IMR-90 (cell line): Measurements from ENCODE around the gene ZNF446. TPM values are rescaled to one million over a fixed set of nuclear protein-coding genes. Genes with fewer than 3 reads are reported as not detected.

Experiments
- ATAC-seq: fragments of 200-7000 bp; cut with Tn5 transposase; 2 replicates; pipeline ENCODE4 v1.9.1; 2020; ENCODE audit warnings: low read depth, mild to moderate bottlenecking, moderate library complexity
- BruUV-seq: library from RNA; stranded (reverse); fragments of 400-500 nt; replicated peaks from 2 replicates; lab custom pipeline; 2021; lab: Mats Ljungman, UMichigan
- CTCF ChIA-PET: fragments of 300-600 bp; formaldehyde crosslinking; extraction: SDS; loops from one replicate; lab custom pipeline; 2021; ENCODE audit warnings: antibody characterized with exemption; lab: Yijun Ruan, JAX
- POLR2A ChIA-PET: fragments of 300-600 bp; sonication (Branson Sonifier 250); formaldehyde crosslinking; loops from one replicate; lab custom pipeline; 2022; ENCODE audit warnings: antibody characterized with exemption; ENCODE audit not compliant: unreplicated experiment; lab: Charles Lee
- DNase-seq: peaks from one replicate; pipeline ENCODE4 v3.0.0; 2013
- H2AFZ ChIP-seq: replicated peaks from 2 replicates; pipeline ENCODE3; 2013; ENCODE audit warnings: low read length, mild to moderate bottlenecking; ENCODE audit not compliant: poor library complexity
- H2AK5ac ChIP-seq: 2 replicates; pipeline ENCODE4 v1.6.1; 2013; ENCODE audit warnings: low read depth, low read length, inconsistent platforms
- H2AK9ac ChIP-seq: replicated peaks from 2 replicates; pipeline ENCODE3; 2013; ENCODE audit warnings: mild to moderate bottlenecking, low read depth, low read length, moderate library complexity; ENCODE audit not compliant: poor library complexity
- H2BK120ac ChIP-seq: 2 replicates; pipeline ENCODE4 v1.6.1; 2013; ENCODE audit warnings: low read depth, low read length, inconsistent platforms
- H2BK15ac ChIP-seq: 3 replicates; pipeline ENCODE4 v1.6.1; 2013; ENCODE audit warnings: low read depth, low read length, inconsistent platforms
- H2BK20ac ChIP-seq: 2 replicates; pipeline ENCODE4 v1.6.1; 2013; ENCODE audit warnings: low read depth, mild to moderate bottlenecking, inconsistent platforms, low read length, moderate library complexity
- H2BK5ac ChIP-seq: 2 replicates; pipeline ENCODE4 v1.6.1; 2013; ENCODE audit warnings: mild to moderate bottlenecking, low read depth, low read length, inconsistent platforms; ENCODE audit not compliant: poor library complexity, severe bottlenecking
- H3K14ac ChIP-seq: replicated peaks from 2 replicates; pipeline ENCODE4 v1.6.1; 2013; ENCODE audit warnings: low read depth, low read length, inconsistent platforms
- H3K18ac ChIP-seq: 2 replicates; pipeline ENCODE4 v1.6.1; 2013; ENCODE audit warnings: low read depth, low read length, control low read depth
- H3K23ac ChIP-seq: 2 replicates; pipeline ENCODE4 v1.6.1; 2013; ENCODE audit warnings: low read depth, low read length, inconsistent platforms
- H3K27ac ChIP-seq: 2 replicates; pipeline ENCODE4 v1.5.1; 2013; ENCODE audit warnings: mild to moderate bottlenecking, control low read depth, low read length; ENCODE audit not compliant: insufficient read depth
- H3K27me3 ChIP-seq: 2 replicates; pipeline ENCODE4 v1.6.1; 2013; ENCODE audit warnings: low read length; ENCODE audit not compliant: control insufficient read depth, insufficient read depth
- H3K36me3 ChIP-seq: 2 replicates; pipeline ENCODE4 v1.6.1; 2013; ENCODE audit warnings: low read length, mixed read lengths; ENCODE audit not compliant: control insufficient read depth, insufficient read depth
- H3K4ac ChIP-seq: 2 replicates; pipeline ENCODE4 v1.6.1; 2013; ENCODE audit warnings: low read depth, low read length, inconsistent platforms
- H3K4me1 ChIP-seq: 2 replicates; pipeline ENCODE4 v1.6.1; 2013; ENCODE audit warnings: low read length, mixed read lengths; ENCODE audit not compliant: control insufficient read depth, insufficient read depth
- H3K4me2 ChIP-seq: 2 replicates; pipeline ENCODE4 v1.6.1; 2013; ENCODE audit warnings: low read depth, mild to moderate bottlenecking, control low read depth, low read length, moderate library complexity
- H3K4me3 ChIP-seq: 2 replicates; pipeline ENCODE4 v1.5.1; 2013; ENCODE audit warnings: low read depth, mild to moderate bottlenecking, control low read depth, low read length, moderate library complexity; ENCODE audit not compliant: insufficient read depth
- H3K56ac ChIP-seq: 2 replicates; pipeline ENCODE4 v1.6.1; 2013; ENCODE audit warnings: low read length, inconsistent platforms; ENCODE audit not compliant: insufficient read depth; ENCODE audit errors: extremely low read depth
- H3K79me1 ChIP-seq, 2 experiments: 2 replicates each; pipeline ENCODE4 v1.6.1; 2013; ENCODE audit warnings: low read length in 2 of 2, inconsistent platforms in 1 of 2, low read depth in 1 of 2
- H3K9ac ChIP-seq: 2 replicates; pipeline ENCODE4 v1.6.1; 2013; ENCODE audit warnings: low read depth, low read length, control low read depth
- H3K9me1 ChIP-seq: 2 replicates; pipeline ENCODE4 v1.6.1; 2013; ENCODE audit warnings: low read length, inconsistent platforms; ENCODE audit not compliant: insufficient read depth
- H3K9me3 ChIP-seq: 2 replicates; pipeline ENCODE4 v1.6.1; 2013; ENCODE audit warnings: low read length; ENCODE audit not compliant: control insufficient read depth, insufficient read depth
- H4K20me1 ChIP-seq: 2 replicates; pipeline ENCODE4 v1.6.1; 2013; ENCODE audit warnings: low read length, inconsistent platforms; ENCODE audit not compliant: insufficient read depth
- H4K5ac ChIP-seq: 2 replicates; pipeline ENCODE4 v1.6.1; 2013; ENCODE audit warnings: mild to moderate bottlenecking, low read depth, low read length, control low read depth
- H4K8ac ChIP-seq, 2 experiments: 2 replicates each; pipeline ENCODE4 v1.6.1; 2013; ENCODE audit warnings: low read depth in 2 of 2, low read length in 2 of 2, control low read depth in 1 of 2, inconsistent platforms in 1 of 2
- H4K91ac ChIP-seq: 2 replicates; pipeline ENCODE4 v1.6.1; 2013; ENCODE audit warnings: low read depth, low read length, inconsistent platforms; ENCODE audit not compliant: insufficient read depth
- CEBPB ChIP-seq: IDR thresholded peaks from 2 replicates; pipeline ENCODE4 v1.6.1; 2012; ENCODE audit warnings: low read depth, low read length, improper control_type of control experiment
- CHD1 ChIP-seq: IDR thresholded peaks from 2 replicates; pipeline ENCODE4 v1.6.1; 2012; ENCODE audit warnings: low read depth, low read length, improper control_type of control experiment
- ELK1 ChIP-seq: fragments of 150-350 bp; IDR thresholded peaks from 2 replicates; pipeline ENCODE4 v1.6.1; 2016; ENCODE audit warnings: low read depth, mild to moderate bottlenecking, low read length, moderate library complexity, borderline replicate concordance
- FOS ChIP-seq: fragments of 150-350 bp; IDR thresholded peaks from 2 replicates; pipeline ENCODE4 v1.6.1; 2016; ENCODE audit warnings: low read depth, low read length
- MAFK ChIP-seq: IDR thresholded peaks from 2 replicates; pipeline ENCODE4 v1.6.1; 2012; ENCODE audit warnings: low read depth, low read length, improper control_type of control experiment
- MAZ ChIP-seq: IDR thresholded peaks from 2 replicates; pipeline ENCODE4 v1.6.1; 2012; ENCODE audit warnings: low read depth, mild to moderate bottlenecking, low read length, improper control_type of control experiment, moderate library complexity, borderline replicate concordance
- MXI1 ChIP-seq: IDR thresholded peaks from 2 replicates; pipeline ENCODE4 v1.6.1; 2012; ENCODE audit warnings: low read depth, mild to moderate bottlenecking, low read length, moderate library complexity, borderline replicate concordance
- NFE2L2 ChIP-seq: fragments of 150-350 bp; IDR thresholded peaks from 2 replicates; pipeline ENCODE4 v1.6.1; 2016; ENCODE audit warnings: low read depth, mild to moderate bottlenecking, low read length
- POLR2A ChIP-seq: IDR thresholded peaks from 2 replicates; pipeline ENCODE4 v1.6.1; 2012; ENCODE audit warnings: mild to moderate bottlenecking, low read depth, low read length
- RAD21 ChIP-seq: IDR thresholded peaks from 2 replicates; pipeline ENCODE4 v1.6.1; 2012; ENCODE audit warnings: low read length, improper control_type of control experiment
- RCOR1 ChIP-seq: IDR thresholded peaks from 2 replicates; pipeline ENCODE4 v1.6.1; 2012; ENCODE audit warnings: mild to moderate bottlenecking, low read length, improper control_type of control experiment; ENCODE audit not compliant: insufficient replicate concordance
- RFX5 ChIP-seq: IDR thresholded peaks from 2 replicates; pipeline ENCODE4 v1.8.0; 2012; ENCODE audit warnings: low read depth, mild to moderate bottlenecking, low read length, moderate library complexity
- SMC3 ChIP-seq: fragments of 150-350 bp; IDR thresholded peaks from 2 replicates; pipeline ENCODE4 v1.6.1; 2016; ENCODE audit warnings: low read depth, mild to moderate bottlenecking, antibody characterized with exemption, low read length, moderate library complexity
- WGBS, 2 experiments: methylation state at CpG; one replicate each; pipeline versions ENCODE4 v1.1.5 to v1.1.7; 2013; ENCODE audit warnings: missing lambda C conversion rate in 2 of 2; ENCODE audit not compliant: insufficient read length in 1 of 2; ENCODE audit errors: extremely low coverage in 2 of 2; 5-methylcytosine and 5-hydroxymethylcytosine counted together
- dilution Hi-C: fragments of 300-500 bp; cut with HindIII; formaldehyde crosslinking; loops from one replicate; pipeline ENCODE4 v1.14.3; 2018; ENCODE audit warnings: low sequenced_read_pairs; ENCODE audit not compliant: unreplicated experiment
- in situ Hi-C: fragments of 300-500 bp; cut with MboI; formaldehyde crosslinking; loops from 3 replicates; pipeline ENCODE4 v1.14.3; 2019; ENCODE audit warnings: low sequenced_read_pairs, inconsistent platforms, mixed read lengths
- intact Hi-C: fragments of 100-400 bp; cut with micrococcal nuclease; formaldehyde crosslinking; loops from 2 replicates; pipeline ENCODE4 v1.10.0; 2022
- polyA plus RNA-seq, 3 experiments: library from polyadenylated mRNA; depleted of rRNA; stranded (reverse); fragments of >200 nt; gene quantifications; 2 replicates each; pipeline ENCODE4 v1.2.3, GENCODE V29; 2012; ENCODE audit warnings: low replicate concordance in 1 of 3
- total RNA-seq: library from RNA; depleted of rRNA; stranded (reverse); fragments of >200 nt; gene quantifications from 2 replicates; pipeline ENCODE4 v1.2.3, GENCODE V29; 2012
- TF ChIP-seq, protein P1 (sequence below): fragments of 150-350 bp; IDR thresholded peaks from 2 replicates; pipeline ENCODE4 v1.6.1; 2017; ENCODE audit warnings: mild to moderate bottlenecking, antibody characterized with exemption, low read length, low read depth
- TF ChIP-seq, protein P2 (sequence below): conservative IDR thresholded peaks from 2 replicates; pipeline ENCODE4 v1.5.1; 2012; ENCODE audit warnings: mild to moderate bottlenecking, low read depth, low read length, improper control_type of control experiment

ZNF446 gene
- total and polyA plus RNA-seq, 2 of the 4 experiments (the other 2 are of a cell fraction): 4.8 to 6.9 TPM

DNA sequence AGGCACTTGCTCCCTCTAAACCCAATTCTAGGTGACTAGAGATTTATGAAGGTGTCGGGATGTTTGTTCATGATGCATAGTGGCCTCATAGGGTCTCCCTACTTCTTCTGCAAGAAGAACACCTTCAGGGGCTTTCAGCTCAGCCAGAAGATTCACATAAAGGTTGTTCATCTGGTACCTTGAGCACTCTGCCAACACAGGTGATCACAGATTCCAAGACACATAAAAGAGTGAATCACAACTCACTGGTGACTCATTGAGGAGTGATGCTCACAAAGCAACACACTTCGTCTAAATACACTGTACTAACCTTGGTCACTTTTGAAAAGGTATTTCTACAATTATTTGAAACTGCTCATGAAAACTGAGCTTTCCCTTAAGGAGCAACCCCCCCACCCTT lies 16.1 kb upstream of the ZNF446 start:
- H2BK5ac ChIP-seq: no peak overlapping the region
- 0 out of 2 replicates have a peak, but pooled peaks cover 3% of the 10 kb centered on the region for H3K9me1 ChIP-seq
- H4K20me1 ChIP-seq: no peaks in the 10 kb centered on the region
- H3K9ac ChIP-seq: no peak overlapping the region
- dilution Hi-C loops (no loop called here), intact Hi-C loops (no loop called here), in situ Hi-C loops (no loop called here)
- no peak overlapping the region for H3K4me3 ChIP-seq
- ChIA-PET POLR2A (no interaction called here), CTCF (no interaction called here)
- H3K18ac ChIP-seq: no peak overlapping the region
- no peak overlapping the region for H2BK15ac ChIP-seq
- no TSS peak for BruUV-seq
- no peaks in the 10 kb centered on the region for H3K4me1 ChIP-seq
- DNase-seq (no peak), ATAC-seq (no peak)
- TF ChIP-seq NFE2L2 (no peak), MXI1 (no peak), MAFK (no peak), FOS (no peak), CEBPB (no peak), ELK1 (no peak), SMC3 (no peak), RCOR1 (no peak), RAD21 (no peak), POLR2A (no peak), MAZ (no peak), CHD1 (no peak), RFX5 (no peak)
- TF ChIP-seq, protein P1, sequence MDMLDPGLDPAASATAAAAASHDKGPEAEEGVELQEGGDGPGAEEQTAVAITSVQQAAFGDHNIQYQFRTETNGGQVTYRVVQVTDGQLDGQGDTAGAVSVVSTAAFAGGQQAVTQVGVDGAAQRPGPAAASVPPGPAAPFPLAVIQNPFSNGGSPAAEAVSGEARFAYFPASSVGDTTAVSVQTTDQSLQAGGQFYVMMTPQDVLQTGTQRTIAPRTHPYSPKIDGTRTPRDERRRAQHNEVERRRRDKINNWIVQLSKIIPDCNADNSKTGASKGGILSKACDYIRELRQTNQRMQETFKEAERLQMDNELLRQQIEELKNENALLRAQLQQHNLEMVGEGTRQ: no peak
- TF ChIP-seq, protein P2, sequence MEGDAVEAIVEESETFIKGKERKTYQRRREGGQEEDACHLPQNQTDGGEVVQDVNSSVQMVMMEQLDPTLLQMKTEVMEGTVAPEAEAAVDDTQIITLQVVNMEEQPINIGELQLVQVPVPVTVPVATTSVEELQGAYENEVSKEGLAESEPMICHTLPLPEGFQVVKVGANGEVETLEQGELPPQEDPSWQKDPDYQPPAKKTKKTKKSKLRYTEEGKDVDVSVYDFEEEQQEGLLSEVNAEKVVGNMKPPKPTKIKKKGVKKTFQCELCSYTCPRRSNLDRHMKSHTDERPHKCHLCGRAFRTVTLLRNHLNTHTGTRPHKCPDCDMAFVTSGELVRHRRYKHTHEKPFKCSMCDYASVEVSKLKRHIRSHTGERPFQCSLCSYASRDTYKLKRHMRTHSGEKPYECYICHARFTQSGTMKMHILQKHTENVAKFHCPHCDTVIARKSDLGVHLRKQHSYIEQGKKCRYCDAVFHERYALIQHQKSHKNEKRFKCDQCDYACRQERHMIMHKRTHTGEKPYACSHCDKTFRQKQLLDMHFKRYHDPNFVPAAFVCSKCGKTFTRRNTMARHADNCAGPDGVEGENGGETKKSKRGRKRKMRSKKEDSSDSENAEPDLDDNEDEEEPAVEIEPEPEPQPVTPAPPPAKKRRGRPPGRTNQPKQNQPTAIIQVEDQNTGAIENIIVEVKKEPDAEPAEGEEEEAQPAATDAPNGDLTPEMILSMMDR: no peak
- H3K9me3 ChIP-seq: no peaks in the 10 kb centered on the region
- no peak overlapping the region for H2BK20ac ChIP-seq
- no peak overlapping the region for H2AK9ac ChIP-seq
- H3K14ac ChIP-seq: no peak overlapping the region
- no peak overlapping the region for H3K4ac ChIP-seq
- no peak overlapping the region for H3K23ac ChIP-seq
- H2AK5ac ChIP-seq: no peak overlapping the region
- no peak overlapping the region for H3K27ac ChIP-seq
- no peaks in the 10 kb centered on the region; a peak in 1 of 4 replicates for H3K79me1 ChIP-seq
- H4K8ac ChIP-seq: no peak overlapping the region
- peaks cover 10% of the 10 kb centered on the region for H3K36me3 ChIP-seq
- no peak overlapping the region for H4K91ac ChIP-seq
- H3K56ac ChIP-seq: no peak overlapping the region
- H2BK120ac ChIP-seq: no peak overlapping the region
- no peak overlapping the region for H4K5ac ChIP-seq
- H3K4me2 ChIP-seq: no peak overlapping the region
- no peak overlapping the region for H2AFZ ChIP-seq
- no CpG with 5 or more reads among the region's 2 CpGs for WGBS, 2 experiments
- H3K27me3 ChIP-seq: no peaks in the 10 kb centered on the region
